HEK293T (cell line): Measurements from ENCODE around the gene GABRG3.

ENCODE experiments used
- ARNT ChIP-seq: fragments of 450-650 bp; IDR thresholded peaks from 2 replicates; pipeline ENCODE4 v1.6.1; 2017; ENCODE audit warnings: mild to moderate bottlenecking
- BHLHE40 ChIP-seq: fragments of 450-650 bp; IDR thresholded peaks from 2 replicates; pipeline ENCODE4 v1.6.1; 2016; ENCODE audit warnings: mild to moderate bottlenecking, moderate library complexity, borderline replicate concordance
- CTBP1 ChIP-seq: fragments of 450-650 bp; IDR thresholded peaks from 2 replicates; pipeline ENCODE4 v1.6.1; 2016; ENCODE audit warnings: borderline replicate concordance
- ELF4 ChIP-seq: fragments of 450-650 bp; IDR thresholded peaks from 2 replicates; pipeline ENCODE4 v1.6.1; 2017; ENCODE audit warnings: antibody characterized with exemption
- FOXA1 ChIP-seq: fragments of 450-650 bp; IDR thresholded peaks from 2 replicates; pipeline ENCODE4 v1.6.1; 2016; ENCODE audit warnings: mild to moderate bottlenecking
- FOXK2 ChIP-seq: fragments of 450-650 bp; IDR thresholded peaks from 2 replicates; pipeline ENCODE4 v1.6.1; 2016; ENCODE audit warnings: mild to moderate bottlenecking
- FOXM1 ChIP-seq: fragments of 450-650 bp; IDR thresholded peaks from 2 replicates; pipeline ENCODE4 v1.6.1; 2017; ENCODE audit warnings: mild to moderate bottlenecking, borderline replicate concordance
- HDGF ChIP-seq: fragments of 450-650 bp; IDR thresholded peaks from 2 replicates; pipeline ENCODE4 v1.6.1; 2017; ENCODE audit warnings: antibody characterized with exemption, borderline replicate concordance
- NFRKB ChIP-seq: fragments of 450-650 bp; IDR thresholded peaks from 2 replicates; pipeline ENCODE4 v1.6.1; 2016; ENCODE audit warnings: mild to moderate bottlenecking, moderate library complexity
- PKNOX1 ChIP-seq: fragments of 450-650 bp; IDR thresholded peaks from 2 replicates; pipeline ENCODE4 v1.6.1; 2016
- SP1 ChIP-seq: fragments of 450-650 bp; IDR thresholded peaks from 2 replicates; pipeline ENCODE4 v1.6.1; 2017
- SUZ12 ChIP-seq: fragments of 450-650 bp; IDR thresholded peaks from 2 replicates; pipeline ENCODE4 v1.6.1; 2016; ENCODE audit warnings: mild to moderate bottlenecking
- TARDBP ChIP-seq: fragments of 450-650 bp; IDR thresholded peaks from 2 replicates; pipeline ENCODE4 v1.6.1; 2016
- ZNF384 ChIP-seq: fragments of 450-650 bp; IDR thresholded peaks from 2 replicates; pipeline ENCODE4 v1.6.1; 2016

DNA sequence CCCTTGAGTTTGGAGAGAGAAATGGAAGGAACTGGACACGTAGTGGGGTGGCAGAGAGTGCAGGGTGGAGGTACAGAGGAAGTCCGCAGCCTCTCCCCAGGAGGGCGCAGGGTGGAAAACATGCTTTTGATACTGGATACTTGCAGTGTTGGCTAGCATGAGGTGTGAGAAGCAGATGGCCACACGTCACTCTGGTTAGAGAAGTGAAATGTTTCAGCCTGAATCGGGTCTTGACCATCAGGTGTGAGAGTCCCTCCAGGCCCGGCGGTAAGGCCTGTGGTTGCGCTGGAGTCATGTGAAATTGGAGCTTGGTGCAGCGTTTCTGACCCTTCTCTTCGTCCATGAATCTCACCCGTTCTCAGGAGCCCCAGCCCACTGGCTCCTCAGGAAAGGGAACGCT is 93.1 kb downstream of the GABRG3 start:
- TF ChIP-seq SP1 (no peak), ELF4 (no peak), ARNT (no peak), CTBP1 (no peak), FOXK2 (no peak), NFRKB (no peak), FOXA1 (no peak), SUZ12 (no peak), TARDBP (no peak), FOXM1 (no peak), HDGF (no peak), BHLHE40 (no peak), ZNF384 (no peak), PKNOX1 (no peak)
